ENCODE results near the gene MOV10L1.

GRCh38 chr22:50105208-50106100 lies 15.6 kb downstream of the MOV10L1 start:
- TF ChIP-seq MAX (IDR thresholded peaks at IDR 0.05): no peak
- TF ChIP-seq, protein P1, sequence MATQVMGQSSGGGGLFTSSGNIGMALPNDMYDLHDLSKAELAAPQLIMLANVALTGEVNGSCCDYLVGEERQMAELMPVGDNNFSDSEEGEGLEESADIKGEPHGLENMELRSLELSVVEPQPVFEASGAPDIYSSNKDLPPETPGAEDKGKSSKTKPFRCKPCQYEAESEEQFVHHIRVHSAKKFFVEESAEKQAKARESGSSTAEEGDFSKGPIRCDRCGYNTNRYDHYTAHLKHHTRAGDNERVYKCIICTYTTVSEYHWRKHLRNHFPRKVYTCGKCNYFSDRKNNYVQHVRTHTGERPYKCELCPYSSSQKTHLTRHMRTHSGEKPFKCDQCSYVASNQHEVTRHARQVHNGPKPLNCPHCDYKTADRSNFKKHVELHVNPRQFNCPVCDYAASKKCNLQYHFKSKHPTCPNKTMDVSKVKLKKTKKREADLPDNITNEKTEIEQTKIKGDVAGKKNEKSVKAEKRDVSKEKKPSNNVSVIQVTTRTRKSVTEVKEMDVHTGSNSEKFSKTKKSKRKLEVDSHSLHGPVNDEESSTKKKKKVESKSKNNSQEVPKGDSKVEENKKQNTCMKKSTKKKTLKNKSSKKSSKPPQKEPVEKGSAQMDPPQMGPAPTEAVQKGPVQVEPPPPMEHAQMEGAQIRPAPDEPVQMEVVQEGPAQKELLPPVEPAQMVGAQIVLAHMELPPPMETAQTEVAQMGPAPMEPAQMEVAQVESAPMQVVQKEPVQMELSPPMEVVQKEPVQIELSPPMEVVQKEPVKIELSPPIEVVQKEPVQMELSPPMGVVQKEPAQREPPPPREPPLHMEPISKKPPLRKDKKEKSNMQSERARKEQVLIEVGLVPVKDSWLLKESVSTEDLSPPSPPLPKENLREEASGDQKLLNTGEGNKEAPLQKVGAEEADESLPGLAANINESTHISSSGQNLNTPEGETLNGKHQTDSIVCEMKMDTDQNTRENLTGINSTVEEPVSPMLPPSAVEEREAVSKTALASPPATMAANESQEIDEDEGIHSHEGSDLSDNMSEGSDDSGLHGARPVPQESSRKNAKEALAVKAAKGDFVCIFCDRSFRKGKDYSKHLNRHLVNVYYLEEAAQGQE (IDR thresholded peaks at IDR 0.05; ENCODE audit: low read depth): no peak
